Activated CD4-positive, alpha-beta T cell treated with anti-CD3 and anti-CD28 coated beads, Interleukin-2, amount 50 U/mL, for 48 hours (primary cell): Measurements from ENCODE around the gene DNAJC4.

ENCODE experiments used
- DNase-seq, 2 experiments: peaks; one replicate each; pipeline ENCODE4 v3.0.0-alpha.2; 2020

The DNAJC4 gene

DNA sequence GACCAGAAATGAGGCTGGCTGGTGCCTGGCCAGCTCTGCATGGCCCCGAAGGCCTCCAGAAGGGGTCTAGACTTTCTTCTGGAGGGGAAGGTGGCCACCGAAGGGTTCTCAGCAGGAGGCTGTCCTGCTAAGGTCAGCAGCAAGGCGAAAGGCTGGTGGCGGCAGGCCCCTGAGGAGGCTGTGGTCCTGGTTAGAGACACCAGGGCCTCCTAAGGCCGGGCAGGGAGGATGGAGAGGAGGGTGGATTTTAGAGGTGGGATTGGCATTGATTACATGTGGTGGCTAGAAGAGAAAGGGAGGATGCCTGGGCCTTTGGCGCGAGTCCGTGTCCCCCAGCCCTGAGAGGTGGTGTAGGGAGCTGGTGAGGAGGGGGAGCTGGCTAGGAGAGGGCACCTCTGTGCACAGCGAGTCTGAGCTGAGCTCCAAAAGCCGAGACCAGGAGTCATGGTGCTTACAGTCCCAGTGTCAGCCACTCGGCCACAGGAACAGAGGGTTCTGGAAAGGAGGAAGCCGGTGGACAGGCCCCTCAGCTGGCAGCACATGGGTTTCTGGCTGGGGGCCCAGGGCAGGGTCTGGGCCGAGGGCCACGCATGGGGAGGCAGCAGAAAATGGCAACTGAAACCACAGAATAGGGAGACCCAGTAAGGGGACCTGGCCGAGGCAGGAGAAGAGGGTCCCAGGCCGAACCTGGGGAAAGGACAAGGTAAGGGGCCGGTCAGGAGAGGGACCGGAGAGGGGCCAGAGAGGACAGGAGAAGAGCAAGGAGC lies 21.4 kb upstream of the DNAJC4 start:
- DNase-seq: no peak

DNA sequence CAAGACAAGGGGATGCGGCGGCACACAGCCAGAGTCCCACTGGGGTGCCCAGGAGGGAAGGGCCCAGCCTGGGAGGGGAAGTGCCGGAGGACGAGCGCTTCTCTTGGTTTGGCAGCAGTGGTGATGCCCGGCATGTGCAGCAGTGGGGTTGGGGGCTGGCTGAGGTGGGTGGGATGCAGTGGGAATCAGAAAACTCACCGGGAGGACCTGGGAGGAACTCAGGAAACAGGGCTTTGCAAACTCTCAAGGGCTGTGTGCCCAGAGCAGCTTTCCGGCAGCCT lies 20.8 kb upstream of the DNAJC4 start:
- no peak for DNase-seq

DNA sequence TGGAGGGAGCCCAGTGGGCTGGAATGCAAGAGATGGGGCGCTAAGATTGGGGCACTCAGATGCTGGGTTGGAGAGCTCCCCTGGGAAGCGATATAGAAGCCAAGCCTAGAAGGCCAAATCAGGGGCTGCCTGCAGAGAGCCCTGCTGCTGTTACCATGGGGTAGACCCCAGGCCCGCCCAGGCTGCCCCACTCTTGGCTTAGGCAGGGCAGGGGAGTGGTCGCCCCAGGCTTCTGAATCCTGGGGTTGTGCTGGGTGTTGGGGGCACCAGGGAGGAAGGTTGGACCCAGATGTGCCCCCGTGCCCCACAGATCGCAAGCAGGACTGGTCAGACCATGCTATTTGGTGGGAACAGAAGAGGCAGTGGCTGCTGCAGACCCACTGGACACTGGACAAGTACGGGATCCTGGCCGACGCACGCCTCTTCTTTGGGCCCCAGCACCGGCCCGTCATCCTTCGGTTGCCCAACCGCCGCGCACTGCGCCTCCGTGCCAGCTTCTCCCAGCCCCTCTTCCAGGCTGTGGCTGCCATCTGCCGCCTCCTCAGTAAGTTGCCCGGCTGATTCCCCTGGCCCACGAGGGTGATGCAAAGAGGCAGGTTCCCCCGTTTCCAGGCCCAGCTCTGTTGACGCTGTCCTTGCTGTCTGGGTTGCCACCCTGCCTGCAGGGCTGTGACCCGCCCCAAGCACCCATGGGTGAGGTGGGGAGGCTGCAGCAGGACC lies 19.9 kb upstream of the DNAJC4 start:
- DNase-seq: no peak

DNA sequence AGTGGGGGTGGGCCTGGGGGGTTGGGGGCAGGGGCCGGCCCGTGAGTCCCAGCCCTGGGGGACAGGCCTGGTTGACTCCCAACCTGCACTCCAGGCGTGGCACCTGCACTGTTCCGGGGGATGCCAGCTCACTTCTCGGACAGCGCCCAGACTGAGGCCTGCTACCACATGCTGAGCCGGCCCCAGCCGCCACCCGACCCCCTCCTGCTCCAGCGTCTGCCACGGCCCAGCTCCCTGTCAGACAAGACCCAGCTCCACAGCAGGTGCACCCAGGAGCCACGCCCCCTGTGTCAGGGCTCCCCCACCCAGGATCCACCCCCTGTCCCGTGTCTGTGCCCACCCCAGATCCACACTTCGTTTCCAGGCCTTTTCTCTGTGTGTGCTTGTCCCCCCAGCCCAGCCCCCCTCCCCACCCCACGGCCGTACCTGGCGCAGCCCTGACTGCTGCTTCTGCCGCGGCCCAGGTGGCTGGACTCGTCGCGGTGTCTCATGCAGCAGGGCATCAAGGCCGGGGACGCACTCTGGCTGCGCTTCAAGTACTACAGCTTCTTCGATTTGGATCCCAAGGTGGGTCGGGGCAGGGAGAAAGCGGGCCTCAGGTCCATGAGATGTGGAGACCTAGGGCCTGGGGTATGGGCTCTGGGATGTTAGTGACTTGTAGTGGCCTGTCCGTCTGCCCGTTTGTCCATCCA lies 19.0 kb upstream of the DNAJC4 start:
- DNase-seq: no peak

DNA sequence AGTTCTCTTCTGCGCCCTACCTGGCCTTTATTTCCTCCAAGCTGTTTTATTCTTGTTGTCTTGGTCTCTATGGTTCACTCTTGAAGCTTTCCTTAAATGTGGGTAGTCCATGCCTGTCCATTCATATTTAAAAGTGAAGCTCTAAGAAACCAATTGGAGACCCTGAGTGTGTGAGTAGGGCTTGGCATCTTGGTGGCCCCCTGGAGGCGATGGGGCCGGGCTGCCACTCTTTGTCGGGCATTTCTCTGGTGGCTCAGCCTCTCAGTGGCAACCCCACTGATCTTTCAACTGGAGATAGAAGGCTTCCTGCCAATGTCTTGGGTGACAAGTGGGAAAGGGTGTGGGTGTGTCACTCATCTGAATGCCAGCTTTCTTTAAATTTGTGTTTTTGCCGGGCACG lies 13.5 kb upstream of the DNAJC4 start:
- DNase-seq: no peak

DNA sequence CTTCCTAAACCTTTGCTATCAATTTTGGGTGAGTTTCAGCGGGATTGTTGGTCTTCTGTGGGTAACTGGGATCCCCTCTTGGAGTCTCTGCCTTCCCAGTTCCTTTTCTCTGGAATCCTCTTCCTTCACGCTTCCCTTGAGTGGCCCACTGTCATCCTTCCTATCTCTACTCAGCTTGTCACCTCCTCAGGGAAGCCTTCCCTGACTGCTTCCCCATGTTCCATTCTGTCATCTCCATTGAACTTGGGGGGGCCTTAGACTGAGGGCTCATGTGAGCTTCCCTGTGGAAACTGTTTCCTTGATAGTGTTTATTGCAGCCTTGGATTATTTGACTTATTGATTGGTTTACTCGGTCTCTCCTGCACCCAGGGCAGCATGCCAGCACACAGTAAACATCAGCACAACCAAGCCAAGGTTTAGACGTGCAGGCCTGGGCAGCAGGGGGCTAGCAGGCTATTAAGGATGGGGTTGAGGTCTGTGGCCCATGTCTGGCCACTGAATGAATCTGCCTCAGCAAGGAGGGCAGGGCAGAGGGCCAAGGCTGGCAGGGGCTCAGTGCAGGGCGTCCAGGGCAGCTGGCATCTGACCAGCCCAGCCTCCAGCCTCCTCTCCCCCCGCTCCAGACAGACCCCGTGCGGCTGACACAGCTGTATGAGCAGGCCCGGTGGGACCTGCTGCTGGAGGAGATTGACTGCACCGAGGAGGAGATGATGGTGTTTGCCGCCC lies 11.6 kb upstream of the DNAJC4 start:
- DNase-seq: no peak

DNA sequence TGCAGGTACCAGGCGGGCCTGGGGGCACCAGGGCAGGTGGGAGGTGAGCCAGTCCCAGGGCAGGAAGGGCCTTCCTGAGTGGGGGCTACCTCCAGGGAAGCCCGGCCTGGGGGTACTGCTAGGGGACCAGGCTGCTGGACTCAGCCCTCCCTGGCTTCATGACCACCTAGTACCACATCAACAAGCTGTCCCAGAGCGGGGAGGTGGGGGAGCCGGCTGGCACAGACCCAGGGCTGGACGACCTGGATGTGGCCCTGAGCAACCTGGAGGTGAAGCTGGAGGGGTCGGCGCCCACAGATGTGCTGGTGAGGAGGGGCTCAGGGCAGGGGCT lies 11.0 kb upstream of the DNAJC4 start:
- DNase-seq: no peak

DNA sequence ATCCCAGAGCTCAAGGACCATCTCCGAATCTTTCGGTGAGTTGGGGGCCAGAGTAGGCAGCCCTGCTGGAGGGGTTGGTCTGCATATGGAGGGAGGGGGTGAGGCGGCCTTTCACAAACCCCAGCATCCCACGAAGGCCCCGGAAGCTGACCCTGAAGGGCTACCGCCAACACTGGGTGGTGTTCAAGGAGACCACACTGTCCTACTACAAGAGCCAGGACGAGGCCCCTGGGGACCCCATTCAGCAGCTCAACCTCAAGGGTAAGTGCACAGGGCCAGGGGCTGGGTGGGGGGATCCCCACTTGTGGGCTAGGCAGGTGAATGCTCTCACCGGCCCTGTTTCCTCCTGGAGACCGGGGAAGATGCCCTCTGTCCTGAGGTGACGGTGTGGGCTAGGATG lies 10.6 kb upstream of the DNAJC4 start:
- DNase-seq: no peak

DNA sequence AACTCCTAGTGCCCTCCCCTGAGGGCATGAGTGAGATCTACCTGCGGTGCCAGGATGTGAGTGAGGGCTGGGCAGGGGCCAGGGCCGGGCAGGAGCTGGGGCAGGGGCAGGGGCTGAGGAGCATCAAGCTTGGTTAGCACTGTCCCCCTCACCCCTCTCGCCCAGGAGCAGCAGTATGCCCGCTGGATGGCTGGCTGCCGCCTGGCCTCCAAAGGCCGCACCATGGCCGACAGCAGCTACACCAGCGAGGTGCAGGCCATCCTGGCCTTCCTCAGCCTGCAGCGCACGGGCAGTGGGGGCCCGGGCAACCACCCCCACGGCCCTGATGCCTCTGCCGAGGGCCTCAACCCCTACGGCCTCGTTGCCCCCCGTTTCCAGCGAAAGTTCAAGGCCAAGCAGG lies 10.1 kb upstream of the DNAJC4 start:
- DNase-seq: no peak

DNA sequence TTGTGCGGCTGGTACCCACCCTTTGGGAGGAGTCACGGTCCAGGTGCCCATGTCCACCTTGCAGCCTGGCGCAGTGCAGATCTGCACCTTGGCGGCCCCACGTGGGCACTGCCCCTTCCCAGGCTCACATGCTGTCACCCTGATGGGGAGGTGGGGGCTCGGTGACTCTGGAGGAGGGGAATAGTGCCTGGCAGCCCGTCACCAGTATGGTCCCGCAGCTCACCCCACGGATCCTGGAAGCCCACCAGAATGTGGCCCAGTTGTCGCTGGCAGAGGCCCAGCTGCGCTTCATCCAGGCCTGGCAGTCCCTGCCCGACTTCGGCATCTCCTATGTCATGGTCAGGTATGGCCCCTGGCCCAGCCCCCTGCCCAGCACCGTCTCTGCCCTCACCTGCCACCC lies 9.6 kb upstream of the DNAJC4 start:
- DNase-seq: no peak

DNA sequence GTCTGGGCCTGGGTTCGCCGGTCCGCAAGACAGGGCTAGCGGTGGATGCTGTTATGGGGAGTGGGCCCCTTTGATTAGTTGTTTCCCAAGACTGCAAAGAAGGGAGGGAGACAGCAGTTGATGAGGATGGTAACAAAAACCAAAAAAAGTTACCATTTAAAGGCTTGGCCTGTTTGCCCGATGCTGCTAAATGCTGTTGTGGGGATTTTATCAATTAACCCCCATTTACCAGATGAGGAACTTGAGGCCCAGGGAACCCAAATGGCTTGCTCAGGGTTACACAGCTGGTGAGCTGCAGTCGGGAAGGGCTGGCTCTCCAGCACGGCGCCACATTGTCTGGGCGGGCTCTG lies 7.7 kb upstream of the DNAJC4 start:
- DNase-seq: no peak

DNA sequence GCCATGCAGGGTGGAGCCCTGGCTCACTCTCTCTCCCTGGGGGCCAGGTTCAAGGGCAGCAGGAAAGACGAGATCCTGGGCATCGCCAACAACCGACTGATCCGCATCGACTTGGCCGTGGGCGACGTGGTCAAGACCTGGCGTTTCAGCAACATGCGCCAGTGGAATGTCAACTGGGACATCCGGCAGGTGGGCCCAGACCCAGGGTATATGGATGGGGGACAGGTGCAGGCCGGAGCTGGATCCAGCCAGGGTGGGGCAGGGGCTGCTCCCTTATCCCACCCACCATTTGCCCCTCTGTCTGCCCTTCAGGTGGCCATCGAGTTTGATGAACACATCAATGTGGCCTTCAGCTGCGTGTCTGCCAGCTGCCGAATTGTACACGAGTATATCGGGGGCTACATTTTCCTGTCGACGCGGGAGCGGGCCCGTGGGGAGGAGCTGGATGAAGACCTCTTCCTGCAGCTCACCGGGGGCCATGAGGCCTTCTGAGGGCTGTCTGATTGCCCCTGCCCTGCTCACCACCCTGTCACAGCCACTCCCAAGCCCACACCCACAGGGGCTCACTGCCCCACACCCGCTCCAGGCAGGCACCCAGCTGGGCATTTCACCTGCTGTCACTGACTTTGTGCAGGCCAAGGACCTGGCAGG lies 7.2 kb upstream of the DNAJC4 start:
- no peak for DNase-seq

DNA sequence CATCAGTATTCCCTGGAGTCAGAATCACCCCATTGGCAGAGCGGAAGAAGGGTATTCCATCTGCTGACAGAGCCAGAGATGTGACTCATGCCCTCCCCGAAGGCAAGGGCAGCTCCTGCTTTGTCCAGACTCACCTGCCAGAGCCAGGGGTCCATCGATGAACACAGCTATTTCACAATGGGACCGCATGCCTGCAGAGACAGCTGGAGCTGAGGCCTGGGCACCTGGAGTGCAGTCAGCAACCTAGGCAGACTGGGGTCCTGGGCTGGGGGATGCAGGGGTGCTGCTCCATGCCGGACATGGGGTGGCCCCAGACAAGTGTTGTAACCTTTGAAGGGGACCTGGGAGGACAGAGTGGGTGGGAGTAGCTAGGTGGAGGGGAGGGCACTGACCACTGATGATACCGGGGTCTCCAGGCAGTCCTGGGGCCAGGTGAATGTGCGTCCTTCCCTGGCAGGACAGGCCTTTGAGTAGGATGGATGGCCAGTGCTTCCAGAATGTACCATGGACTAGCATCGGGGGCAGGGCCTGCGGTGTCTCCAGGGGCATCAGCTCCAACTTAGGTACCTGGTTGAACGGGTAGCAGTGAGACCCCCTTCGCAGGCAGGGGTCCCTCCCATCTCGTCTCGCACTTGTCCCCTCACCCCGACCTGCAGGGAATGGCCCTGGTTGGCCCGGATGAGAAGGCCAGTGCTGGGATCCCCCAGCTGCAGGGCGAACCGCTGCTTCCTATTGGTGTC lies 6.0 kb upstream of the DNAJC4 start:
- DNase-seq: no peak

DNA sequence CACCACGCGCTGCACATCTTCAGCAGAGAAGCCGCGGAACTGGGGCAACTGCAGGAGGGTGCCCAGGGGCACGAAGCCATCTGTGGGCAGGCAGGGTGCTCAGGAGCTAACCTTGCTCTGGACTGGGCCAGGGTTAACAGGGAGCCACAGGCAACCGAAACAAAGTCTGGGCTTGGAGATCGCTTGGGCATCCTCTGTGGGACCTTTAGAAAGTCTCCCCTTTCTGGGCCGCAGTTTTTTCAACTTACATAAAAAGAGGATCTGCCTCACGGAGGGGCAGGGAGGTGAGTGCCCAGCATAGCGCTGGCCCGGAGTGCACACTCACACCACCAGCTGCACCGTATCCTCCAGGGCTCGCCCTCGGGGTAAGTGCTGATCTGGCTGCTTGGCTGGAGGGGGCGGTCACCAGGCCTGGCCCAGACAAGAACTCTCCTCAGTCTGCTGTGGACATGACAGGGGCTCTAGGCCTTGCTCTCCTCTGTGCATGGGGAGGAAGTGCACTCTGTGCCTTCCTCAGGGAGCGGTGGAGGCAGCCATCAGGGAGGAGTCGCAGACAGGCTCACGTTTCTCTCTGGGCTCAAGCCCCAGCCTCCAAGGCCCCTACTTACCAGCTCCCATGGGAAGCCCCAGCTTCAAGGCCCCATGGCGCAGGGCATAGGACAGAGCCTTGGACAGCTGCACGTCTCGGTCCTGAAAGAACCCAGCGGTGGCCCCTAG lies 5.3 kb upstream of the DNAJC4 start:
- DNase-seq: no peak

DNA sequence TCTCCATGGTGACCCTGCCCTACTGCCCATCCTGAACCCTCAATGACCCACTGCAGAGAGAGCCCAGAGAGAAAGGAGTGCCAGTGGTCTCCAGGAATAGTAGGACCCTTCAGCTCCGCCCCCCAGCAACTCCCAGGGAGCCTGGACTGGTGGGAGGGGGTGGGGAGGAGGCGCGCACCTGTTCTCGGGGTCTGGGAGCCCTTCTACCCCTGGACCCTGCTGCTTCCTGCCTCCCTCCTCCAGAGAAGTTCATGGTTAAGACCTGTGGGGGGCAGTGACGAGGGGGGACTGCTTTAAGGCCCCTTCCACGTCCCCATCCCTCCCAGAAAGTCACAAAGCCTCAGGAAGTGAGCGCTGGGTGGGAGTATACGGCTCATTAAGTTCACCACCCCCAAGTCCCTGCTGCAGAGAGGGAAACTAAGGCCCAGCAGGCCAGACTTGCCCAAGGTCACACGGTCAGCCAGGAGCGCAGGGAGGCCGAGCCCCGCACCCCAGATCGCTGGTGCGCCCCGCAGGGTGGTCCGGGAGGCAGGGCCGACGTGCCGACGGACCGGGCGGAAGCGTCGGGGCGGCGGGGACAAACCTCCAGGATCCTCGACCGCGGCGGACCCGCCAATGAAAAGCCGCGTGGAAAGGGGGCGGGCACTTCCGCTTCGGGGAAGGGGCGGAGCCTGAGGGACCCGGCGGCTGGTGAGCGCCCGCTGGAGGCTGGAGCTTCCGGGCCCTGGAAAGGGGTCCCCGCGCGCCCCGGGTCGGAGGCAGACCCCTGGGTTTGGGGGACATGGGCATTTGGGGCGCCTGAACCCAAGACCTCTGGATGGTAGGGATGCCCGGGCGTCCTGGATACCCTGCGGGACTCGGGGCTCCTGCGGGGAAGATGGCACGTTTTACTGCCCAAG lies 4.5 kb upstream of the DNAJC4 start, which contains the start of the genes NUDT22 and TRPT1:
NUDT22 (plus strand) TSS at position 667 of the 899 bp plus-strand sequence. CDS start 379 bp downstream, outside the sequence.
TRPT1 (minus strand) TSS at position 579 of the 899 bp plus-strand sequence; CDS start at position 253, 326 bp downstream.
- DNase-seq: peak; percentile 96

DNA sequence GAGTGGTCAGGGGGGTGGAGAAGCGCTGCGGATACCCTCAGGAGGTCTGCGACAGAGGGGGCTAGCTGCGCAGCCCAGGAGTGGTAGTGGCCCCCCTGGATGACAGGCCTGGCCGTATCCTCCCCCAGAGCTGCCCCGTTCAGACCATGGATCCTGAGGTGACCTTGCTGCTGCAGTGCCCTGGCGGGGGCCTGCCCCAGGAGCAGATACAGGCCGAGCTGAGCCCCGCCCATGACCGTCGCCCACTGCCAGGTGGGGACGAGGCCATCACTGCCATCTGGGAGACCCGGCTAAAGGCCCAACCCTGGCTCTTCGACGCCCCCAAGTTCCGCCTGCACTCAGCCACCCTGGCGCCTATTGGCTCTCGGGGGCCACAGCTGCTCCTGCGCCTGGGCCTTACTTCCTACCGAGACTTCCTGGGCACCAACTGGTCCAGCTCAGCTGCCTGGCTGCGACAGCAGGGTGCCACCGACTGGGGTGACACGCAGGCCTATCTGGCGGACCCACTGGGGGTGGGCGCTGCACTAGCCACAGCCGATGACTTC lies 3.8 kb upstream of the DNAJC4 start:
- peak; percentile 69 to 78 for DNase-seq

DNA sequence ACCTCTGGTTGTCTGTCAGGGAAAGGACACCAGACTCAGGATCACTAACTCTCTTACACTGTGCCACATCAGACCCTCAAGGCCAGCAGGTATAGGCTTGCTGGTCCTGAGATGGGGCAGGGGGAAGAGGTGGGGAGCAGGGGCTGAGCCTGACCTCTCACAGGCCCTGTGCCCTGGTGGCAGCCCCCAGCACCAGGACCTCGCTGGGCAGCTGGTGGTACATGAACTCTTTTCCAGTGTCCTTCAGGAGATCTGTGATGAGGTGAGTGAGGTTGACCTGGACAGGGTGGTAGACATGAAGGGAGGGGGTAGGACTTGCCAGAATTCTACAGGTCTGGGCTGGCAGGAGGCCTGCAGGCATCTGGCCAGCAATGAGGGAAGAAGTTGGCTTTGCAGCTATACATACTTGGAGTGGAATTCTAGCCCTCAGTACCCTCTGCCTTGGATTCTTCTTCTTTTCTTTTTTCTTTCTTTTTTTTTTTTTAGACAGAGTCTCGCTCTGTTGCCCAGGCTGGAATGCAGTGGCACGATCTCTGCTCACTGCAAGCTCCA lies 2.9 kb upstream of the DNAJC4 start:
- no peak for DNase-seq

DNA sequence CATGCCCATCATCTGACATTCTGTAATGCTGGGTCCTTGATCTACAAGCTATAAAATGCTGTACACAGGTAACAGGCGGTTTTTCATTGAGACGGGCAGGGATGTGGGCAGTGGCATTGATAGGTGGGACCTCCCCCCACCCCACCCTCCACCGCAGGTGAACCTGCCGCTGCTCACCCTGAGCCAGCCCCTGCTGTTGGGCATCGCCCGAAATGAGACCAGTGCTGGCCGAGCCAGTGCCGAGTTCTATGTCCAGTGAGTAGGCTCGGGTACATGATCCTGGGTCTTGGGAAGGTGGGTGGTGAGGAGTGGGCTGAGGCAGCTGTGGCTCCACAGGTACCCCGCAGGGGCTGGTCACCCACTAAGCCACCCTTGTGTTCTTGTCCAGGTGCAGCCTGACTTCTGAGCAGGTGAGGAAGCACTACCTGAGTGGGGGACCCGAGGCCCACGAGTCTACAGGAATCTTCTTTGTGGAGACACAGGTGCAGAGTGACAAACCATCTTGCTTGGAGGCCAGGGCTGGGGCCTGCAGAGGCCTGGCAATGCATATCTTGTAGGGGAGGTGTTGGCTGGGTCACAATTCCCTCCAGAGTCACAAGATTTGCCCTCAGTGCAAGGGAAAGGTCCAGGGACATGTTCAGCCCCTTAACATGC lies 1.1 kb upstream of the DNAJC4 start:
- DNase-seq: no peak

DNA sequence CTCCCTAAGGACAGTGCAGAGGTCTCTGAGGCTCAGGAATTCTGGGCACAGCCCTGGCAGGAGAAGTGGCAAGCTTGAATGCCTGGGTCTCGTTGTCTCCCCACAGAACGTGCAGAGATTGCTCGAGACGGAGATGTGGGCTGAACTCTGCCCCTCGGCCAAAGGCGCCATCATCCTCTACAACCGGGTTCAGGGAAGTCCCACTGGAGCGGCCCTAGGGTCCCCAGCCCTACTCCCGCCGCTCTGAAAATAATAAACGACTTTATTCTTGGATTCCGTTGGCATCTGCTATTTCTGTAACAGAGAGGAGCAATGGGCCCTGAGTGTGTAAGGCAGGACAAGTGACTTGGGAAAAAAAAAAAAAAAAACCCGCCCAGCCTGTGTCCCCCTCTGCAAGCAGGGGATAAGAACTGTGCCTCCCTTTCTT lies 591 bp upstream of the DNAJC4 start:
- DNase-seq: no peak
